PFSK-1 (cell line): ENCODE measurements around the gene TUBGCP5.

Source experiments
- POLR2AphosphoS5 ChIP-seq: IDR thresholded peaks from 2 replicates; pipeline ENCODE4 v1.6.1; 2012; ENCODE audit warnings: low read depth, mild to moderate bottlenecking, control low read depth, low read length, moderate library complexity
- SIN3A ChIP-seq: IDR thresholded peaks from 2 replicates; pipeline ENCODE4 v1.6.1; 2012; ENCODE audit warnings: mild to moderate bottlenecking, low read length, moderate library complexity, borderline replicate concordance; ENCODE audit not compliant: insufficient read depth

- TF ChIP-seq POLR2AphosphoS5 (no peak), SIN3A (peak; percentile 62; the same call in 1 of the 2 replicates)
Measured at GRCh38 chr15:22979238-22980188, 59.9 kb downstream of the TUBGCP5 start.
